RKO (cell line): Measurements from ENCODE around the gene SPCS2.
A peak's percentile ranks its signal among the peaks of the same experiment; 100 is the strongest.
"Not testable (repeated sequence)": the region's sequence is repeated elsewhere in the genome, so short reads cannot be mapped to it uniquely, and the experiment has no call there.

Experiments
- DNase-seq: peaks from one replicate; pipeline ENCODE4 v3.0.0-alpha.2; 2016; ENCODE audit warnings: low spot score

The SPCS2 gene

DNA sequence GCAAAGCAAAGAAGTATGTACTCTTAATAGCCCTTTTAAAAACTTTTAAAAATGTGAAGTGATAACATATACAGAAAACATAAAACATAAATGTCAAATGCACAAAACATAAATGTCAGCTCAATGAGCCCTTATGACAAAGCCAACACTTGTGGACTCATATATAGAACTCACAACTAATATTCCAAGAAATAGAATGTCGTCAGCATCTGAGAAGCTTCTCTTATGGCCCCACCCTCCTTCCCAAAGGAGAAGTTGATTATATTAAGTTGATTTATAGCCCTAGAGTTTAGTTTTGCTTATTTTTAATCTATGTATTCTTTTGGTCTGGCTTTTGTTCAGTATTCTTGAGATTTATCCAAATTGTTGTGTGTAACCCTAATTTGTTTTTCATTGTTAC is 53.5 kb downstream of the SPCS2 start:
- no peak for DNase-seq

DNA sequence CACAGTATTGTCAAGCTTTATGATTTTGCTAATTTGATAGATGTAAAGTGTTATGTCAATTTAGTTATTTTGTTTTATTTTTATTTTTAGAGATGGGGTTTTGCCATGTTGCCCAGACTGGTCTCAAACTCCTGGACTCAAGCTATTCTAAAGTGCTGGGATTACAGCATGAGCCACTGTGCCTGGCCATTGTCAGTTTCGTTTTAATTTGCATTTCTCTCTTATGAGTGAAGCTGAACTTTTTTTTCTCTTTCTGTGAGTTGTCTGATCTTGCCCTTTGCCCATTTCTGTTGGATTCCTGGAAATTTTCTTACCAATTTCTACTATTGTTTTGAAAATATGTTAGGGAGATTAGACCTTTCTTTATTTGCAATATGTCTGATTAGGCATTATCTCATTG is 55.1 kb downstream of the SPCS2 start:
- no peak for DNase-seq

DNA sequence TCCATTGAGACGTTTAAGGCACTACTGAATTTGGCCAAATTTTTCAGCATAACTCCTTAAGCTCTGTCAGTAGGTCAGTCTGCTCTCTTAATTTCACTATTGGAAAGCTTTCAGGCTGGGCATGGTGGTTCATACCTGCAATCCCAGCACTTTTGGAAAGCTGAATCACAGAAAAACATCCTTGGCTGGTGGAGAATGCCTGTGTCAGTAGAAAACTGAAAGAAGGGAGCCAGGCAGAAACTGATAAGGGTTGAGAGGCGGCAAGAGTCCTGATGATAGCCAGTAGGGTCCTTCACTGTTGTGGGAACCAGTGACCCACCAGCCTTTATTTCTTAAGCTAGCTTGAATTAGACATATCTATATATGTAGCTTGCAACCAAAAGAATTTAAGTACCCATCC is 62.3 kb downstream of the SPCS2 start:
- DNase-seq, result no peak

DNA sequence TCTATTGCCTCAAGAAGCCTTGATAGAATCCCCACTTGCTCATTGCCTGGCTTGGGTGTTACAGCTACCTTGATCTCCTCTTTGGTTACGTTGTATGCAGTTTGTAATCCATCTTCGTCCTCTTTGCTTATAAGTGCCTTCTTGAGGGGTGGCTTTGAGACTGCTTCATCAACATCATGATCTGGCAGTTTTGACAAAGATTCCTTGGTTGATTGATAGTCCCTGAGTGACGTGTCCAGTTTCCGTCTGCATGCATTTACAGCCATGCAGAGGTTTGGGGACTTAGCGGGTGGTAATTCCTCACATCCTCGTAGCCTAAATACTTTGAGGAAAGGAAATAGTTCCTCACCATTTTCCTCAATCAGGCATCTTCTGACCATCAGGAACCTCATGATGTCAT is 62.8 kb downstream of the SPCS2 start:
- no peak for DNase-seq

DNA sequence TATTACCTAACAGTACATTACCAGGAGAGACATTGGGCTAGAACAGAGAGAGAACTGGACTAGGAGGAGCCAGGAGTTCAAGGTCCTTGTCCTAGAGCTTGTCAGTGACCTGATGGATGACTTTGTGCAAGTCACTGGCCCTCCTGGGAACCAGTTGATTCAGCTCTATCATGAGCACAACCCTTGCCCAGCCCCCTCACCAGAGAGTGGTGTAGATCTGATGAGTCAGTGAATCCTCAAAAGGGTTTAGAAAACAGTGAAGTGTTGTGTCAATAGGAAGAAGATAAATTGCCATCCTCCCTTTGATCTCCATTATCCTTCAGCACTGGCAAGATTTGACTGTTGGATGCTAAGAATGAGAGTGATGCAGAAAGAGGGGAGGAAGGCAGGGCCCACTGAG is 64.0 kb downstream of the SPCS2 start:
- DNase-seq, result peak; percentile 21

DNA sequence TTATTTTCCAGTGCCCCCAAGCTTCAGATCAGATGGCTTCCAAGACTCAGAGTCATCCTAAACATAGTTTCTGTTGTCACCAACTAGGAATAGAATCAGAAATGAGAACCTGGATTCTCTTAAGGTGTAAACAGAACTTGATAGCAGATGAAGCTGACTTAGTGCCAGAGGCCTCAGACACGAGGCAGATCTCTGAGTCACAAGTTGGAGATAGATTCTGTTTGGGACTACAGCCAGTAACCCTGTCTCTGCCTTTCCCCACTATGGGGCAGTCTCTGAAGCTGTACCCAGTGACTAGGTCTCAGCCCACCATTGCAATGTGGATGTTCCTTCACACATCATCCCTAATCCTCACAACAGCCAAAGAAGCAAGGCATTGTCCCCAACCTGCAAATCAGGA is 65.1 kb downstream of the SPCS2 start:
- peak; percentile 47 for DNase-seq

DNA sequence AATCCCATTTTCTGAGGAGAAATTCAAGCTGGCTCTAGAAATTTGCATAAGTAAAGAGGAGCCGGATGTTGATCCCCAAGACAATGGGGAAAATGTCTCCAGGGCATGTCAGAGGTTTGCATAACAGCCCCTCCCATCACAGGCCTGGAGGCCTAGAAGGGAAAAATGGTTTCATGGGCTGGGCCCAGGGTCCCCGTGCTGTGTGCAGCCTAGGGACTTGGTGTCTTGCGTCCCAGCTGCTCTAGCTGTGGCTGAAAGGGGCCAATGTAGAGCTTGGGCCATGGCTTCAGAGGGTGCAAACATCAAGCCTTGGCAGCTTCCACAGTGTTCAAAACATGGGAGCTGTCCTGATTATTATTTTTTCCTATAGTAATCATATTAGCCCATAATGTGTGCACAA is 70.1 kb downstream of the SPCS2 start:
- not testable (repeated sequence) for DNase-seq

DNA sequence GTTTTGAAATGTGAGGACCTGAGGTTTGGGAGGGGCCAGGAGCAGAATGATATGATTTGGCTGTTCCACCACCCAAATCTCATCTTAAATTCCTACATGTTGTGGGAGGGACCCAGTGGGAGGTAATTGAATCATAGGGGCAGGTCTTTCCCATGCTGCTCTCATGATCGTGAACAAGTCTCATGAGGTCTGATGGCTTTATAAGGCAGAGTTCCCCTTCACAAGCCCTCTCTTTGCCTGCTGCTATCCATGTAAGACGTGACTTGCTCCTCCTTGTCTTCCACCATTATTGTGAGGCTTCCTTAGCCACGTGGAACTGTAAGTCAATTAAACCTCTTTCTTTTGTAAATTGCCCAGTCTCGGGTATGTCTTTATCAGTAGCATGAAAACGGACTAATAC is 71.3 kb downstream of the SPCS2 start:
- DNase-seq, result not testable (repeated sequence)

DNA sequence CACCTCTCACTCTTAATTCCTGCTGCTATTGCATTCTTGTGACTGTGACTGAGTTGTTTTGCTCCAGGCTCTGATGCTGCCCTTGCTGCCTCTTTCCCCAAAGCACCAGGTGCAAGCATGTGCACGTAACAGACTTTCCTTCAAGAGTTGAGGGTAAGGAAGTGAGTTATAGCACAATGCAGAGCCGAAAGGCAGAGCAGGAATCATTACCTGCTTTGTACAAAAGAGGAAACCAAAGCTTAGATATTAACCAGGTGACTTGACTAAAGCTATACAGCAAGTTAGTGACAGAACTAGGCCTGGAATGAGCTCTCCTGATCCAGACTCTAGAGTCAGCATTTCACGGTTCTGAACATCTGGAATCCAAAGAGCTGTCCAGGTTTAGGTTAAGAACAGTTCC is 73.2 kb downstream of the SPCS2 start:
- DNase-seq, result no peak

DNA sequence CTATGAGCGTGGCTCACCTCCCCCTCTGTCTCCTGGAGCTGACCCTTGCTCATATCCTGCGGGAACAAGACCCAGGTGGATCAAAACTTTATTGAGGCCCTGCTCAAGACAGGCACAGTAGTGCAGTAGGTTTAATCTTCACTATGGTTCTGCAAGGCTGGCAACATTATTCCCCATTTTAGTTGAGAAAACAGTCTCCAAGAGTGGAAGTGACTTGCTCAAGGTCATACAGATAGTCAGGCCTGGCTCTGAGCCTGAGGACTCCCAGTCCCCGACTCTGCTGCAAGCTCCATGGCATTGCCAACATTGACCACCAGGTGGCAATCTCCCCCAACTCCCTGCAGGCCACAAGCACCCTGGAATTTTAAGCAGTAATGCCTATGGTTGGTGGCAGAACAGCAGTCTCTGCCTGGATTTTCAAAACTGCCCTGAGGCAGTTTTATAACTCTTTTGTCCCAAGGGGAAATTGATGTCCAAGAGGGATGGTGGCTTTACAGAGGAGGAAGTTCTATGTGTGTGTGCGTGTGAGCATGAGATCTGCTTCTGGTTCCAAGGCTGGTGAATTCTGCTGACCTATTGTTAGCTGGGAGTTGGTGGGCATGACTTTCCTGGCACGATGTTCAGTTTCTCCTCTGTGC is 73.8 kb downstream of the SPCS2 start:
- peak; percentile 79 for DNase-seq

DNA sequence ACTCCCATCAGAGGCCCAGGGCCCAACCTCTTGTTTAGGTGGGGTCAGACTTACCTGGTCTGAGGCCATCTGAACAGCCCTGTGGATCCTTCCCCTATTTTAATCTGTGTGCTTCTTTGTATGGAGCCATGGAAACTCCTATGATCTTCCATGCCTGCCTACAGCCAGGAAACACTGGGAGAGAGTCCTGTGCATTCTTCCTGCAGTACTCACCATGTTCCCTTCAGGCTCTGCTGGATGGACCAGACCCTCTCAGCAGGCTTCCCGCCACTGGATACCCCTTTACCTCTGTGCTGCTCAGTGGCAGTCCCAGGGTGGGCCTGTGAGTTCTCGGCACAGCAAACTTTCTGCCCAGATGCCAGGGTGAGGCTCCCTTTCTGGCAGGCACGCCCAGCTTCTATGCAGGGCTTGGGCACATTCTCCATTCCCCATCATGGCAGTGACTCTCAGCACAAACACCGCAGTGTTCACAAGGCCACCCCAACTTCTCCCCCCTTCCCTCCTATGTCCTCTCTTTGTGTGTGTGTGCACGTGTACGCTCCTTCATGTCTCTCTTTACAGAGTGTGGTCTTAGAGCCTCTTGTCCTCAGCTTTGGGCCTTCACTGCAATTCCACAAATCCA is 74.5 kb downstream of the SPCS2 start:
- no peak for DNase-seq

DNA sequence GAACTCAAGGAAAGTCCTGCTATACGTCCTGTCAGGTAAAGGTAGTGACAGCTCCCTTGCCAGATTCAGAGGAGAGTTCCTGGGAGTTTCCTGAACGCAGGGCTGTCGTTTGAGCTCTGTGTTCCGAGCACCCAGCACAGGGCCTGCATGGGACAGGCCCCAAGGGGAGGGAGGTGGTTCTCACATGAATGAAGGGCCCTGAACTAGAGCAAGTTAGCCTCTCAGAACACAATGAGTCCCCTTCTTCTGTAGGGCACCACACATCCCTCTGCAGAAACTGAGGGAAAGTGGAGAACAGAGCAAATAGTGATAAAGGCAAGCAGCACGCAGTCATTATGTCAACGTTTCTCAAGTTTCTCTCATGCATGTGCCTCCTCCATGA is 75.0 kb downstream of the SPCS2 start:
- no peak for DNase-seq

DNA sequence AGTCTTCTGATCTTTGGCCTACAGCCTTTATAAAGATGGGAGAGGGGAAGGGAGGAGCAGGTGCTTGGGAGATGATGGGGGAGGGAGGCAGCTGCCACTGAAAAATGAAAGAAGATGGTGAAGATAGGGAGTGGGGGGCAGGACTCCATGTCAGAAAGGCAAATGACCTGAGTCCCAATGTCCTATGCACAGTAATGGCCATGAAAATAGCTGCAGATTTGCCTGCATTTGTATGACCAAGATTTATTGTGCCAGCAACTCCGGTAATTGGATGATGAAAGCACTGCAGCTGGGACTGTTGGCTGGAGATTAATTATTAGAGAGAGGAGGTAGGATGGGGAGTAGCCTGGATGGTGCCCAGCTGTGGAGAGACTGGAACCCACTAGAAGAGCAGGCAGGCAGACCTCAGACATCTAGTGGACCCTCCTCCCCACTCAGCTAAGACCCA is 75.7 kb downstream of the SPCS2 start:
- no peak for DNase-seq

DNA sequence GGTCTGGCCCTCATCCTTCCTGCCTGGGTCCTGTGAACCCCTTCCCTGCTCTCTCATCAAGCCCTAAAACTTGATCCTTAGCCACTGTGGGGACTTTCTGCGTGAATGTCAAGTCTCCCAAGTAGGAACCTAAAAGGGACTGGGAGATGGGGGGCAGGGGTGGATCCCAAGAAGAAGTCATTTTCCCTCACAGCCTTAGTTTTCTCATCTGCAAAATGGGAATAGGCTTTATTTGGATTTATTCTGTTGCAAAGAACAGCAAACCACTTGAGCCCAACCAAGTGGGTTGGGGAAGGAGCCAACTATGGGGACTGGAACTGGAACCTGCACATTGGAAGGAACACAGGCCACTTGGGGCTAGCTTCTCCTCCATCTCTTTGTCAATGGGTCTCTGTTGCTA is 76.5 kb downstream of the SPCS2 start:
- no peak for DNase-seq

DNA sequence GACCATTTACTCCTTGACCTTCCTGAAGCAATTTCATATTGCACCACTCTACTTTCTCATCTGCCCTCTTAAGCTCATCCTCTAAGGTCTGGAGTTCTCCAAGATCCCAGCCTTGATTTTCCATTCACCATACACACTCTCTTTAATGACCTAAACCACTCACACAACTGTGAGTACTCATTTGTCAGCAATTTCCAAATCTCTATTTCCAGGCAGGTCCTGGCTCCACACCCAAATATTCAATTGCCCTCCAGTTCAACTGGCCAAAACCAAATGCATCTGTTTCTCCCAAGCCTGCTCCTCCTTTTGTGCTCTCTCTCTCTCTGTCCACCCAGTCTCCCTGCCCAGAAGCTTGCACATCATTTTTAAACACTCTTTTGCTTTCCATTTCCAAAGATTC is 79.3 kb downstream of the SPCS2 start:
- DNase-seq, result no peak
